Neuronal stem cell (in vitro differentiated cells): ENCODE results near the gene GALNT17.

Experiments used
- DNase-seq: peaks from one replicate; pipeline ENCODE4 v3.0.0-alpha.2; 2013; ENCODE audit warnings: low spot score
- H2AFZ ChIP-seq: one replicate; pipeline ENCODE4 v1.6.1; 2013; ENCODE audit warnings: mild to moderate bottlenecking, low read length, inconsistent platforms
- H2AK5ac ChIP-seq: 2 replicates; pipeline ENCODE4 v1.6.1; 2013; ENCODE audit warnings: low read depth, mild to moderate bottlenecking, inconsistent platforms, low read length, moderate library complexity, mixed read lengths
- H2BK120ac ChIP-seq: 2 replicates; pipeline ENCODE4 v1.6.1; 2013; ENCODE audit warnings: low read depth, mild to moderate bottlenecking, inconsistent platforms, low read length, moderate library complexity, mixed read lengths
- H2BK12ac ChIP-seq: one replicate; pipeline ENCODE4 v1.6.1; 2013; ENCODE audit warnings: low read length, inconsistent platforms
- H2BK15ac ChIP-seq: 2 replicates; pipeline ENCODE4 v1.6.1; 2013; ENCODE audit warnings: mild to moderate bottlenecking, low read length, inconsistent platforms, mixed read lengths
- H2BK5ac ChIP-seq: one replicate; pipeline ENCODE4 v1.6.1; 2013; ENCODE audit warnings: inconsistent platforms, mild to moderate bottlenecking, low read length, moderate library complexity
- H3K14ac ChIP-seq: one replicate; pipeline ENCODE4 v1.6.1; 2013; ENCODE audit warnings: low read length, inconsistent platforms
- H3K18ac ChIP-seq: 2 replicates; pipeline ENCODE4 v1.6.1; 2013; ENCODE audit warnings: low read length, inconsistent platforms
- H3K23ac ChIP-seq: 2 replicates; pipeline ENCODE4 v1.6.1; 2013; ENCODE audit warnings: low read depth, mild to moderate bottlenecking, mixed read lengths, low read length, inconsistent platforms; ENCODE audit not compliant: poor library complexity
- H3K27ac ChIP-seq: replicated peaks from 3 replicates; pipeline ENCODE4 v1.5.1; 2013; ENCODE audit warnings: low read length, inconsistent platforms
- H3K27me3 ChIP-seq, 3 experiments: 2 replicates each; pipeline ENCODE4 v1.6.1; 2013; ENCODE audit warnings: low read length in 3 of 3, mild to moderate bottlenecking in 2 of 3, inconsistent platforms in 1 of 3, low read depth in 1 of 3, mixed read lengths in 1 of 3, moderate library complexity in 1 of 3; ENCODE audit not compliant: control insufficient read depth in 3 of 3, insufficient read depth in 3 of 3
- H3K36me3 ChIP-seq, 2 donors: replicated peaks in 1 of 2; 2 replicates each; pipeline ENCODE4 v1.6.1; 2013; ENCODE audit warnings: low read length in 2 of 2; ENCODE audit not compliant: control insufficient read depth in 2 of 2, insufficient read depth in 2 of 2
- H3K4ac ChIP-seq: 2 replicates; pipeline ENCODE4 v1.6.1; 2013; ENCODE audit warnings: inconsistent platforms, mild to moderate bottlenecking, low read length, moderate library complexity
- H3K4me1 ChIP-seq, 2 donors: 1 replicate in 1 of 2; 2 replicates in 1 of 2; pipeline ENCODE4 v1.6.1; 2013; ENCODE audit warnings: low read length in 2 of 2, low read depth in 1 of 2; ENCODE audit not compliant: control insufficient read depth in 2 of 2, insufficient read depth in 1 of 2
- H3K4me2 ChIP-seq: one replicate; pipeline ENCODE4 v1.6.1; 2013; ENCODE audit warnings: mild to moderate bottlenecking, low read length, inconsistent platforms; ENCODE audit not compliant: insufficient read depth, poor library complexity, severe bottlenecking
- H3K4me3 ChIP-seq, 2 donors: 2 replicates each; pipeline ENCODE4 v1.5.1; 2013; ENCODE audit warnings: low read length in 2 of 2, mild to moderate bottlenecking in 2 of 2, inconsistent platforms in 1 of 2, moderate library complexity in 1 of 2
- H3K79me1 ChIP-seq: one replicate; pipeline ENCODE4 v1.6.1; 2013; ENCODE audit warnings: low read depth, mild to moderate bottlenecking, inconsistent platforms, low read length, moderate library complexity
- H3K9ac ChIP-seq: one replicate; pipeline ENCODE4 v1.6.1; 2013; ENCODE audit warnings: mild to moderate bottlenecking, low read depth, low read length, inconsistent platforms; ENCODE audit not compliant: poor library complexity
- H3K9me3 ChIP-seq, 2 donors: replicated peaks in 1 of 2; 2 replicates each; pipeline versions ENCODE3 to v1.6.1; 2013; ENCODE audit warnings: low read length in 2 of 2, mild to moderate bottlenecking in 2 of 2, inconsistent platforms in 1 of 2, low read depth in 1 of 2, mixed read lengths in 1 of 2, moderate library complexity in 1 of 2; ENCODE audit not compliant: control insufficient read depth in 2 of 2, insufficient read depth in 1 of 2
- H4K8ac ChIP-seq: one replicate; pipeline ENCODE4 v1.6.1; 2013; ENCODE audit warnings: low read depth, mild to moderate bottlenecking, inconsistent platforms, low read length, moderate library complexity
- H4K91ac ChIP-seq: one replicate; pipeline ENCODE4 v1.6.1; 2013; ENCODE audit warnings: low read length, low read depth, mild to moderate bottlenecking, inconsistent platforms; ENCODE audit not compliant: poor library complexity
- WGBS, 2 donors: extraction: QIAGEN DNeasy Blood & Tissue Kit; methylation state at CpG; one replicate each; pipeline ENCODE4 v1.1.7; 2013; ENCODE audit warnings: missing lambda C conversion rate in 2 of 2, mixed read lengths in 1 of 2; ENCODE audit not compliant: insufficient read length in 2 of 2, insufficient replicate concordance in 1 of 2; ENCODE audit errors: extremely low coverage in 2 of 2; 5-methylcytosine and 5-hydroxymethylcytosine counted together

GALNT17 gene

DNA sequence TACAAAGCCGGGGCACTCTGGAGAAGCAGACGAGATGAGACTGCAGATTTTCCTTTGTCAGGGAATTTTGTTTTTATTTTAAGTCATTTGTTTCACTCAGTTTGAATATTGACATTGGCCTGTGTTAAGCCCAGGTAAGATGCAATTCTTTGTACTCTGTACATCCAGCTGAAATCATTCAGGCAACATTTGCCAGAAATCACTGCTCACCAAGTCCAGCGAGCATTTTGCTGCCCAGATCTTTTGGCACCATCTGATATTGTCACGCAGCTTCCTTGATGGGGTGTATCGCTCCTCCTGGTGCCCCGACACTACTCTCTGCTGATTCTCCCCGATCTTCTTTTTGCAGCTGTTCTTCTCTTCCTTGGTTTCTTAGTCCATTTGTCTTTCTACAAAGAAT, 261.7 kb downstream of the GALNT17 start:
- Histone ChIP-seq H4K8ac (no peak overlapping the region), H3K36me3 (peaks cover 0 to 18% of the 10 kb centered on the region in 2 donors), H3K4me3 (no peak overlapping the region), H3K79me1 (no peaks in the 10 kb centered on the region), H3K14ac (no peak overlapping the region), H2BK120ac (no peak overlapping the region), H2BK5ac (no peak overlapping the region), H3K4me1 (peaks cover 0 to 7% of the 10 kb centered on the region in 2 donors), H3K23ac (no peak overlapping the region), H2BK15ac (no peak overlapping the region), H2AFZ (no peak overlapping the region), H4K91ac (no peak overlapping the region), H2BK12ac (no peak overlapping the region), H3K27me3 (no peaks in the 10 kb centered on the region), H3K4ac (no peak overlapping the region), H3K9ac (no peak overlapping the region), H3K27ac (no peak overlapping the region), H3K9me3 (peaks cover 2 to 25% of the 10 kb centered on the region in 2 donors), H3K18ac (no peak overlapping the region), H2AK5ac (no peak overlapping the region), H3K4me2 (no peak overlapping the region)
- DNase-seq: no peak
- WGBS, 2 donors: no CpG with 5 or more reads among the region's 7 CpGs

DNA sequence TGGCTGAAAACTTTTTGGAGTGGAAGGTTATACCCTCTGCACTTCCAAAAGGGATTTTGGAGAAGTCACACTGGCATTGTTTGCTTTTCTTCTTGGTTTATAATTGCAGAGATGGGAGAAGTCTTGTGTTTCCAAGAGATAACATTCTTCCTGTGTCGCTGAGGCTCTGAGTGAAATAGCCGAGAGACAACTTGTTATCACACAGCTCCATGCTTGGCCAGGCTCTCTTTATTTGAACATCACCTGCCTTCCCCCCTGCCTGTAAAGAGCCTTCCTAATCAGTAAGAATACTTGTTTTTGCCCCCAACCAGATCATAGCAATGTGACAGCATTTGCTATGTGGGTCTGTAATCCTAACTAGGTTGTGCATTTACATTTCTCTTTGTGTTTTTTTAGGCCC, 270.7 kb downstream of the GALNT17 start:
- Histone ChIP-seq H3K4ac (no peak overlapping the region), H3K27me3 (no peaks in the 10 kb centered on the region), H2BK5ac (no peak overlapping the region), H3K27ac (no peak overlapping the region), H3K14ac (no peak overlapping the region), H3K18ac (no peak overlapping the region), H4K91ac (no peak overlapping the region), H3K4me1 (peaks cover 0 to 2% of the 10 kb centered on the region in 2 donors), H3K79me1 (no peaks in the 10 kb centered on the region), H2AK5ac (no peak overlapping the region), H3K4me2 (no peak overlapping the region), H2BK120ac (no peak overlapping the region), H3K9me3 (peaks cover 5 to 20% of the 10 kb centered on the region in 2 donors), H4K8ac (no peak overlapping the region), H2BK12ac (no peak overlapping the region), H2AFZ (no peak overlapping the region), H2BK15ac (no peak overlapping the region), H3K9ac (no peak overlapping the region), H3K36me3 (no peaks in the 10 kb centered on the region), H3K4me3 (no peak overlapping the region), H3K23ac (no peak overlapping the region)
- WGBS, 2 donors: no CpG with 5 or more reads among the region's 2 CpGs
- DNase-seq: no peak

- no peak overlapping the region for H3K4me3 ChIP-seq
Observed at GRCh38 chr7:71403202-71403946, 271.4 kb downstream of the GALNT17 start.

GRCh38 chr7:71404726-71405345, 272.9 kb downstream of the GALNT17 start:
- Histone ChIP-seq H3K4me3 (no peak overlapping the region), H3K4me1 (peaks cover 0 to 2% of the 10 kb centered on the region in 2 donors), H3K23ac (no peak overlapping the region), H3K79me1 (no peaks in the 10 kb centered on the region), H2AFZ (no peak overlapping the region), H2BK12ac (no peak overlapping the region), H3K18ac (no peak overlapping the region), H2BK15ac (no peak overlapping the region), H3K27ac (no peak overlapping the region), H2AK5ac (no peak overlapping the region), H2BK5ac (no peak overlapping the region), H3K4me2 (no peak overlapping the region), H3K9ac (no peak overlapping the region), H3K14ac (no peak overlapping the region), H3K4ac (no peak overlapping the region), H3K9me3 (peaks cover 5 to 29% of the 10 kb centered on the region in 2 donors), H4K8ac (no peak overlapping the region), H3K36me3 (no peaks in the 10 kb centered on the region), H2BK120ac (no peak overlapping the region), H4K91ac (no peak overlapping the region), H3K27me3 (no peaks in the 10 kb centered on the region)
- no peak for DNase-seq
- WGBS, 2 donors: no CpG with 5 or more reads among the region's 2 CpGs

More at GRCh38 chr7:71403202-71403946, 271.4 kb downstream of the GALNT17 start:
- no peak for DNase-seq
- Histone ChIP-seq H2BK5ac (no peak overlapping the region), H3K4ac (no peak overlapping the region), H3K14ac (no peak overlapping the region), H4K91ac (no peak overlapping the region), H3K18ac (no peak overlapping the region), H2AK5ac (no peak overlapping the region), H2BK15ac (no peak overlapping the region), H3K36me3 (no peaks in the 10 kb centered on the region), H3K79me1 (no peaks in the 10 kb centered on the region), H3K23ac (no peak overlapping the region), H4K8ac (no peak overlapping the region), H3K4me2 (no peak overlapping the region), H2BK12ac (no peak overlapping the region), H3K27ac (no peak overlapping the region), H3K27me3 (no peaks in the 10 kb centered on the region), H2AFZ (no peak overlapping the region), H3K9ac (no peak overlapping the region), H2BK120ac (no peak overlapping the region), H3K9me3 (peaks cover 5 to 20% of the 10 kb centered on the region in 2 donors), H3K4me1 (peaks cover 0 to 2% of the 10 kb centered on the region in 2 donors)
- WGBS, 2 donors: no CpG with 5 or more reads among the region's 16 CpGs
